LNCaP clone FGC (cell line): ENCODE measurements around the gene FGGY.

Source experiments
- DNase-seq: peaks from one replicate; pipeline ENCODE4 v3.0.0-alpha.2; 2011; ENCODE audit warnings: low read depth
- H3K4me3 ChIP-seq: 2 replicates; pipeline ENCODE4 v1.5.1; 2011; ENCODE audit warnings: mild to moderate bottlenecking, low read depth, low read length, control low read depth
- TF ChIP-seq, protein P1 (sequence below): IDR thresholded peaks from 2 replicates; pipeline ENCODE4 v1.5.1; 2012; ENCODE audit warnings: mild to moderate bottlenecking; ENCODE audit not compliant: control insufficient read depth, insufficient read depth; ENCODE audit errors: extremely low read depth

FGGY gene

DNA sequence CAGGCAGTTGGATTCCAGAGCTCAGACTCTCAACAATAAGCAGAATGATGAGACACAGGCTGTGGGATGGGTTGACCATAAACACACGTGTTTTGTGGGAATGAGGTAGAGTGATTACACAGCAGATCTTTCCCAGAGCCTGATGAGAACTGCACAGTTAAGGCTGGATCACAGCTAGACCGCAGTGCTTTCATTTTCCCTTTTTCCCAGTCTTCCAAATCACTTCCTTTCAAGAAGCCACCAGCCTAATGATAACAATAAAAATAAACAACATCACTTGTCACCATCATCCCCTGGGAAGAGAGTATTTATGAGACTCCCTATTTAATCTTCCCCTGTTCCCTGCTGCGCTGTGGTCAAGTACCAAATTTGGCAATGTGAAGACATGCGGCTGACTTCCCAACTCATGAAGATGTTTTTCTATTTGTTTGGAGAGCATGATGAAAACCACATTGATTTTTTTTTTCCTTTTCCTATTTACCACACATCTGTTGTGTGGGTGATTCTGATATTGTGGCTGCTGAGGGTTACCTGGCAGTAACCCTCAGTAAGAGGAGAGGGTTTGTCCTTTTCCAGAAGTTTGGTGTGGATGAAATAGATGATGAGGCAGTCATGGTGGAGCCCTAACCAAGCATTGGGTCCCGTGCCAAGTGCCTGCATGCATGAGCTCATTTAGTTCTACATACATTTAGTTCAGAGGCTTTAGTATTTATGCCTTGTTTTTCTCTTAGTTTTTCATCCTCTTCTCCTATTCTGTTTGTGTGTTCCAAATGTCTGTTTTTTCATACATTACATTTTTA, 268.9 kb downstream of the FGGY start:
- H3K4me3 ChIP-seq = no peak overlapping the region
- no peak for DNase-seq
- TF ChIP-seq, protein P1, sequence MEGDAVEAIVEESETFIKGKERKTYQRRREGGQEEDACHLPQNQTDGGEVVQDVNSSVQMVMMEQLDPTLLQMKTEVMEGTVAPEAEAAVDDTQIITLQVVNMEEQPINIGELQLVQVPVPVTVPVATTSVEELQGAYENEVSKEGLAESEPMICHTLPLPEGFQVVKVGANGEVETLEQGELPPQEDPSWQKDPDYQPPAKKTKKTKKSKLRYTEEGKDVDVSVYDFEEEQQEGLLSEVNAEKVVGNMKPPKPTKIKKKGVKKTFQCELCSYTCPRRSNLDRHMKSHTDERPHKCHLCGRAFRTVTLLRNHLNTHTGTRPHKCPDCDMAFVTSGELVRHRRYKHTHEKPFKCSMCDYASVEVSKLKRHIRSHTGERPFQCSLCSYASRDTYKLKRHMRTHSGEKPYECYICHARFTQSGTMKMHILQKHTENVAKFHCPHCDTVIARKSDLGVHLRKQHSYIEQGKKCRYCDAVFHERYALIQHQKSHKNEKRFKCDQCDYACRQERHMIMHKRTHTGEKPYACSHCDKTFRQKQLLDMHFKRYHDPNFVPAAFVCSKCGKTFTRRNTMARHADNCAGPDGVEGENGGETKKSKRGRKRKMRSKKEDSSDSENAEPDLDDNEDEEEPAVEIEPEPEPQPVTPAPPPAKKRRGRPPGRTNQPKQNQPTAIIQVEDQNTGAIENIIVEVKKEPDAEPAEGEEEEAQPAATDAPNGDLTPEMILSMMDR = no peak

DNA sequence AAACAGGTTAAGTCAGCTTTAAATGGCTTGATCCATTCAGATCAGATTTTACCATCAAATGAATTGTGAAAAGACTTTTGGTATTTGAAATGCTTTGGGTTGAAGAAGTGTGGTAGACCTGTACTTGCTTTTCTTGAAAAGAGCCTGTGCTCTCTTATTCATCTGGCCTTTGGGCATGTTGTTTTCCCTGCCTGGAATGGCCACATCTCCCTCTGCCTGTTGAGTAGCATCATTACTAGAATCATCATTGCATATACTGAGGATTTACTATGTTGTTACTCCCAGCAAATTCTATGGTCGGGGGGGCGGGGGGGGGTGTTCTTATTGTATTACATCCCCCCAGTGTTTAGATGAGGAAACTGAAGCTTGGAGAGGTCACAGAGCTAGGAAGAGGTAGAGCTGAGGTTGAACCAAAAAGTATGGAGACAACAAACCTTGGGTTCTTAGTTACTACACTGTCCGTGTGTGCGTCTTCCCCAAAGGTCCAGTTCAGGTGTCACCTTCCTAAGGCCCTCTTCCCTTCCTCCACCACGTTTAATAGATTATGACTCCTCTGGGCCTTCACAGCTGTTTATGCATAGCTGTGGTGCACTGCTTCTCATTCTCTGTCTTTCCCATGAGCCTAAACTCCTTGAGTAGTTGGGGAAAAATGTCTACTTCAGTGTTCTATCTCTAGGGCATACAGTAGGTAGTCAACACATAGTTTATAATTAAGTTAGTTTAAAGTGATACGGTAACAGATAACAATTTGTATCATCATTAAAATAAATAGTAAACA, 271.5 kb downstream of the FGGY start:
- H3K4me3 ChIP-seq = no peak overlapping the region
- TF ChIP-seq, protein P1 = 0 out of 2 replicates have a peak, but pooled peaks have one; percentile 12
- no peak for DNase-seq

DNA sequence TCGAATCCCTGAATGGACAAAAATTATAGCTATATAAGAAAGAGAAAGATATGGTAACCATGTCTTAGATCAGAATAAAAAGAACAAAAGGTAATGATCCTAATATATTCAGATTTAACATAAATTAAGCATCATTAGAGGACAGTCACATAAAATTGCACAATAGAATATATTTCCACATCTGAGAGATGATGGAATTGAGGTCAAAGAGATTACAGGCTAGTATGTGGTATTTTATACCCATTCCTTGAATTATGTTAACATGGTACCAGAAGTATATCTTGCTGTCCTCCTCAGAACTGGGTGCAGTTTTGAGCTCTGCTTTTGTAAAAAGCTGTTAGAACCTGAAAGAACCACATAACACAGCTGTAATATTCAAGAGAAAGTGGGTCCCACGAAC, 272.3 kb downstream of the FGGY start:
- TF ChIP-seq, protein P1 = no peak
- DNase-seq = no peak
- H3K4me3 ChIP-seq = no peak overlapping the region

DNA sequence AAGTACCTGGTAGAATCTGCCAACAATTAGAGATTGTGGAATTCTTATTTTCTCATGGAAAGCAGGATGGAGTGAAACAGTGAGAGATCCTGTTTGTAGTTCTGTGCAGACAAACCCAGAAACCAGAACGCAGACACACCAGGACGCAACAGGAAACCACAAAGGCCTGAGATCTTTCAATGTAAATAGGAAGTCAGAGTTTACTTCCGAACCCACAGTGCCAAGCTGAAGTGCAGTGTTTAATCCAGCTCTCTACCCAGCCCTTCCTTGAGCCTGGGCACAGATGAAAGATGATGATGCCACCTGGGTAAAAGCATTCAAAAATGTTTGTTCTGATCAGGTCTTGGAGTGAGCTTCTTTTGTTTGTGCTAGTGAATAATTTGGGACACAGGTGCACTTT, 273.6 kb downstream of the FGGY start:
- TF ChIP-seq, protein P1 = no peak
- no peak overlapping the region for H3K4me3 ChIP-seq
- no peak for DNase-seq

DNA sequence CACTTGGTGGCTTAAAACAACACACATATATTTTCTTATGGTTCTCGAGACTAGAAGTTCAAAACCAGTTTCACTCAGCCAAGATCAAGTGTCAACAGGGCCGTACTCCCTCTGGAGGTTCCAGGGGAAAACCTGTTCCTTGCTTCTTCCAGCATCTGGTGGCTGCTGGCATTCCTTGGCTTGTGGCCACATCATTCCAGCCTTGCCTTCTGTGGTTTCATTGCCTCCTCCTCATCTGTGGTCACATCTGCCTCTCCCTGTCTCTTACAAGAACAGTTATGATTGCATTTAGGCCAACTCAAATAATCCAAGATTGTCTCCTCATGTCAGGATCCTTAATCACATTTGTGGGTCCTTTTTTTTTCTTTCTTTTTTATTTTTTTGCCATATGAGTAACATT, 277.2 kb downstream of the FGGY start:
- TF ChIP-seq, protein P1 = no peak
- no peak overlapping the region for H3K4me3 ChIP-seq
- DNase-seq = no peak

DNA sequence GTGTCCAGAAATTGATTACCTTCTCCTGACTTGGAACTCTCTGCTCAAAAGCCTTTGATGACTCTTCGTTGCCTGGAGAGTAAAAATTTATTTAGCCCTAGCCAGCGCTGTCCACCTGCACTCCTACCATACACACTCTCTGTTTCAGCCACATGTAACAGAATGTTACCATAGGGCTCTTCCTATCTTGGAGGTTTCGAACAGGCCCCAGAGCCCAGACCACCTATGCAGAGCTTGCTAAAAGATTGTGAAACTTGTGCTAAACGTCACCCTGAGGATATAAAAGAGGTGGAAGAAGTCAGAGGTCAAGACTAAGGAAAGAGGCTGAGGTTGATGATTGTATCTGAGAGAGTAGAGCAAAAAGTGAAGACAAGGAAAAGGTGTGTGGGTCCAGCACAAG, 280.9 kb downstream of the FGGY start:
- TF ChIP-seq, protein P1 = no peak
- no peak for DNase-seq
- H3K4me3 ChIP-seq = no peak overlapping the region
